Muscle layer of colon (tissue), 2 donors: Measurements from ENCODE around the gene RDH8.

Experiments
- H3K27ac ChIP-seq: one replicate; pipeline ENCODE4 v1.7.0; 2013; ENCODE audit warnings: low read depth, mild to moderate bottlenecking, low read length, moderate library complexity
- H3K27me3 ChIP-seq, 2 donors: one replicate each; pipeline ENCODE4 v1.7.0; 2013; ENCODE audit warnings: low read length in 2 of 2, mild to moderate bottlenecking in 2 of 2; ENCODE audit not compliant: insufficient read depth in 2 of 2, control insufficient read depth in 1 of 2
- H3K36me3 ChIP-seq: one replicate; pipeline ENCODE4 v1.7.0; 2013; ENCODE audit warnings: mild to moderate bottlenecking, low read length; ENCODE audit not compliant: insufficient read depth
- H3K4me1 ChIP-seq: one replicate; pipeline ENCODE4 v1.7.0; 2013; ENCODE audit warnings: mild to moderate bottlenecking, low read length; ENCODE audit not compliant: insufficient read depth
- H3K4me3 ChIP-seq, 2 donors: one replicate each; pipeline ENCODE4 v1.7.0; 2013; ENCODE audit warnings: low read length in 2 of 2, low read depth in 1 of 2, mild to moderate bottlenecking in 1 of 2, moderate library complexity in 1 of 2
- H3K9ac ChIP-seq: one replicate; pipeline ENCODE4 v1.7.0; 2013; ENCODE audit warnings: low read length
- H3K9me3 ChIP-seq: one replicate; pipeline ENCODE4 v1.7.0; 2013; ENCODE audit warnings: mild to moderate bottlenecking, low read length
- donor health status: abdominal sarcoma.
- donor health status: Adenocarcinoma of cecum.

RDH8 gene

DNA sequence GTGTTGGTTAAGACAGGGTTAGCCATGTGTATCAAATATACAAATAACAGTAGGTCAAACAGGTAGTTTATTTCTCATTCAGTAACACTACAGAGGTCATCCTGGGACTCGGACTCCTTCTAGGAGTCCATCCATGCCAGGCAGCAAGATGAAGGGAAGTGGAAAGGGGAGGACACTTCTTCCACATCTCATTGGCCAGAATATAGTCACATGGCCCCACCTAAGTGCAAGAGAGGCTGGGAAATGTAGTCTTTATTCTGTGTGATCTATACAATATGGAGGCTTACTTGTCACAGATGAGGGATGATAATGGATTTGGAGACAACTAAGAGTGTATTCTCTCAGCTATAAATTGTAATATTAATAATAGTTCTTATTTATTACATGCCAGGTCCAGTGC, 31.1 kb downstream of the RDH8 start:
- H3K27ac ChIP-seq, result no peak overlapping the region
- peaks cover 0 to 2% of the 10 kb centered on the region in 2 donors for H3K27me3 ChIP-seq

GRCh38 chr19:10045371-10045770, 32.1 kb downstream of the RDH8 start:
- H3K9me3 ChIP-seq, result peaks cover 30% of the 10 kb centered on the region
- H3K4me1 ChIP-seq, result no peaks in the 10 kb centered on the region
- H3K9ac ChIP-seq, result no peak overlapping the region
- H3K27me3 ChIP-seq, result no peaks in the 10 kb centered on the region
- H3K27ac ChIP-seq, result no peak overlapping the region
- no peaks in the 10 kb centered on the region for H3K36me3 ChIP-seq
- H3K4me3 ChIP-seq, result no peak overlapping the region

More for the DNA sequence above, 31.1 kb downstream of the RDH8 start:
- Histone ChIP-seq H3K9me3 (peaks cover 30% of the 10 kb centered on the region), H3K36me3 (no peaks in the 10 kb centered on the region), H3K4me3 (no peak overlapping the region), H3K9ac (no peak overlapping the region), H3K4me1 (no peaks in the 10 kb centered on the region)

DNA sequence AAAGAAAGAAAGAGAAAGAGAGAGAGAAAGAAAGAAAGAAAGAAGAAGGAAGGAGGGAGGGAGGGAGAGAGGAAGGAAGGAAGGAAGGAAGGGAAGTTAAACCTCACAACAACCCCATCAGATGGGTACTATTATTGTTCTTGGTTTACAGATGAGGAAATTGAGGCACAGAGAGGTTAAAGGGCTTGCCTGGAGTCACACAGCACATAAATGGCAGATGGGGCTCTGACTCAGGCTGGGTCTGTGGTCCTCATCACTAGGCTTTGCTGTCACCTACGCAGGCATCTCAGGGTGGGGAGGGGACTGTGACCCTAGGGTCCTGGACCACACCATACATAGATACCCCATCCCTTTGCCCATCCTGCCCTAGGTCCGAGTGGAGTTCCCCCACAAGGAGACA, 36.3 kb downstream of the RDH8 start:
- no peaks in the 10 kb centered on the region for H3K4me1 ChIP-seq
- H3K9me3 ChIP-seq, result peaks cover 7% of the 10 kb centered on the region
- no peaks in the 10 kb centered on the region for H3K27me3 ChIP-seq
- no peak overlapping the region for H3K4me3 ChIP-seq
- no peaks in the 10 kb centered on the region for H3K36me3 ChIP-seq
- no peak overlapping the region for H3K9ac ChIP-seq
- H3K27ac ChIP-seq, result no peak overlapping the region

DNA sequence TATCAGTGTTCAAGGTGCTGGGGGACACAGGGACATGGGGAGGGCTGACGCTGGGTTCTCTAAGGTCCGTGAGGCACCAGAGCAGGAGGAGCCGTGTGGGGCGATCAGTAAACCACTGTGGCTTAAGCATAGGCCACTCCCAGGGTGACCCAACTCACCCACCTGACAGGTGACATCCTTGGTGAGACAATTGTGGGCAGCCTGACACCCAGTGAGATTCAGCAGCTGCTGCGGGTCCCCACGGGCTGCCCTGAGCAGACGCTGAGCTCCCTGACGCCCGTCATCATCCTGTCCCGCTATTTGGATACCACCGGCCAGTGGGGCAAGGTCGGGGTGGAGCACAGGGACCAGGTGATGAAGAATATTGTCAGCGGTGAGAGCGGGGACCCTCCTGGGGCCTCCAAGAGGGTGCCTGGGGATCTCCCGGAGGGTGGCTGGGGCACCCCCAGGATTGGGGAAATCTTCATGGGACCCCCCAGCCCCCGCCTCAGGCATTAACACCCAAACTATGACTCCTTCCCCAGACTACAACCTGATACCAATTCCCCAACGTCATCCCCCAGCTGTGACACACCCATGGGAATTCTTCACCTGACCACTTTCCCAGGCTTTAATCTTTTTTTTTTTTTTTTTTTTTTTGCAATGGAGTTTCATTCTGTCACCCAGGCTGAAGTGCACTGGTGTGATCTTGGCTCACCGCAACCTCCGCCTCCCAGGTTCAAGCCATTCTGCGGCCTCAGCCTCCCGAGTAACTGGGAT, 39.5 kb downstream of the RDH8 start:
- H3K36me3 ChIP-seq, result no peaks in the 10 kb centered on the region
- H3K9me3 ChIP-seq, result no peaks in the 10 kb centered on the region
- no peak overlapping the region for H3K9ac ChIP-seq
- no peak overlapping the region for H3K4me3 ChIP-seq
- no peaks in the 10 kb centered on the region for H3K27me3 ChIP-seq
- H3K27ac ChIP-seq, result no peak overlapping the region
- H3K4me1 ChIP-seq, result no peaks in the 10 kb centered on the region

GRCh38 chr19:10061717-10062310, 48.5 kb downstream of the RDH8 start:
- H3K27ac ChIP-seq, result no peak overlapping the region
- H3K27me3 ChIP-seq, result no peaks in the 10 kb centered on the region
- no peaks in the 10 kb centered on the region for H3K9me3 ChIP-seq
- H3K36me3 ChIP-seq, result no peaks in the 10 kb centered on the region
- no peak overlapping the region for H3K4me3 ChIP-seq
- H3K4me1 ChIP-seq, result no peaks in the 10 kb centered on the region
- H3K9ac ChIP-seq, result no peak overlapping the region

GRCh38 chr19:10068205-10068604, 54.9 kb downstream of the RDH8 start:
- Histone ChIP-seq H3K4me3 (no peak overlapping the region), H3K9me3 (no peaks in the 10 kb centered on the region), H3K27me3 (no peaks in the 10 kb centered on the region), H3K36me3 (no peaks in the 10 kb centered on the region), H3K27ac (no peak overlapping the region), H3K4me1 (no peaks in the 10 kb centered on the region), H3K9ac (no peak overlapping the region)

DNA sequence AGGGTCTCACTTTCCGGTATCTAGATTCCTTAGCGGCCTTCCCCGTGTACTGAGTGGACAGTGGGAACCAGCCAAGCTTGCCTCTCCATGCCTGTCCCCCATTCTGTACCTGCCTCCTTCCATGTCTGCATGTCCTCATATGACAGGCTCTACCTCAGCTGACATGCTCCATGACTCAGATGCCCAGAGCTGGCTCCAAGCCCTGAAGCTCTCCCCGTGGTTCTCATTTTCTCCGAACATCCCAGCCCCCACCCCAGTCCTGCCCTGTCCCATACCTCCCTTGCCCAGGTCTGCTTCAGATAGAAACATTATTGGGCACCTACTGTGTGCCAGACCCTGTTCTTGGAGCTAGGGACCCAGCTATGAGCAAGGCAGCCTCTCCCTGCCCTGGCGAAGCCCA, 55.8 kb downstream of the RDH8 start:
- Histone ChIP-seq H3K9ac (no peak overlapping the region), H3K27ac (no peak overlapping the region), H3K9me3 (no peaks in the 10 kb centered on the region), H3K4me1 (no peaks in the 10 kb centered on the region), H3K36me3 (no peaks in the 10 kb centered on the region), H3K4me3 (no peak overlapping the region), H3K27me3 (no peaks in the 10 kb centered on the region)

GRCh38 chr19:10070730-10071446, 57.6 kb downstream of the RDH8 start:
- Histone ChIP-seq H3K36me3 (no peaks in the 10 kb centered on the region), H3K4me3 (no peak overlapping the region), H3K27ac (no peak overlapping the region), H3K9me3 (no peaks in the 10 kb centered on the region), H3K4me1 (no peaks in the 10 kb centered on the region), H3K27me3 (no peaks in the 10 kb centered on the region), H3K9ac (no peak overlapping the region)
